DOHH2 (cell line): Measurements from ENCODE around the gene OSBPL8.

Experiments used
- CTCF ChIP-seq: fragments of 200-600 bp; sonication (generic); IDR thresholded peaks from one replicate; pipeline ENCODE4 v1.5.1; 2014; ENCODE audit warnings: antibody characterized with exemption, mild to moderate bottlenecking, low read depth, low read length; ENCODE audit not compliant: poor library complexity, severe bottlenecking
- EZH2phosphoT487 ChIP-seq: fragments of 200-600 bp; sonication (generic); IDR thresholded peaks from 2 replicates; pipeline ENCODE4 v1.6.1; 2017; ENCODE audit warnings: borderline replicate concordance, mild to moderate bottlenecking, antibody characterized with exemption, low read length, moderate library complexity, mixed read lengths

- TF ChIP-seq EZH2phosphoT487 (no peak), CTCF (no peak)
Observed at GRCh38 chr12:76571256-76571655, 11.7 kb upstream of the OSBPL8 start.
